Lung (tissue), 12 donors: ENCODE results near the gene PDGFRA. TPM values are rescaled to one million over a fixed set of nuclear protein-coding genes. Genes with fewer than 3 reads are reported as not detected.

ENCODE experiments used
- ATAC-seq: fragments of 200-7000 bp; cut with Tn5 transposase; one replicate; pipeline ENCODE4 v1.9.1; 2020; ENCODE audit warnings: moderate number of reproducible peaks; ENCODE audit not compliant: insufficient read depth, low FRiP score
- DNase-seq, 3 donors: peaks; one replicate each; pipeline ENCODE4 v3.0.0-alpha.2; 2013 to 2017
- H3K27ac ChIP-seq, 2 donors: one replicate each; pipeline ENCODE4 v1.5.1; 2013; ENCODE audit warnings: mild to moderate bottlenecking in 2 of 2, moderate library complexity in 2 of 2, control low read depth in 1 of 2, inconsistent platforms in 1 of 2, low read depth in 1 of 2, low read length in 1 of 2
- H3K27me3 ChIP-seq, 3 donors: one replicate each; pipeline ENCODE4 v1.5.1; 2013; ENCODE audit warnings: low read length in 2 of 3; ENCODE audit not compliant: control insufficient read depth in 3 of 3, insufficient read depth in 3 of 3
- H3K36me3 ChIP-seq, 4 donors: one replicate each; pipeline ENCODE4 v1.5.1; 2013; ENCODE audit warnings: low read length in 4 of 4, mild to moderate bottlenecking in 1 of 4, moderate library complexity in 1 of 4; ENCODE audit not compliant: control insufficient read depth in 4 of 4, insufficient read depth in 4 of 4
- H3K4me1 ChIP-seq, 5 donors: one replicate each; pipeline ENCODE4 v1.5.1; 2013; ENCODE audit warnings: low read length in 5 of 5, mild to moderate bottlenecking in 2 of 5, moderate library complexity in 1 of 5; ENCODE audit not compliant: control insufficient read depth in 5 of 5, insufficient read depth in 5 of 5
- H3K4me3 ChIP-seq: one replicate; pipeline ENCODE4 v1.5.1; 2013; ENCODE audit warnings: mild to moderate bottlenecking, control low read depth, moderate library complexity
- H3K9ac ChIP-seq, 2 donors: one replicate each; pipeline ENCODE4 v1.5.1; 2013; ENCODE audit warnings: low read length in 2 of 2, control low read depth in 1 of 2; ENCODE audit not compliant: insufficient read depth in 1 of 2
- H3K9me3 ChIP-seq, 4 donors: one replicate each; pipeline ENCODE4 v1.5.1; 2013; ENCODE audit warnings: low read length in 3 of 4, mild to moderate bottlenecking in 1 of 4, moderate library complexity in 1 of 4; ENCODE audit not compliant: control insufficient read depth in 4 of 4, insufficient read depth in 3 of 4
- CTCF ChIP-seq: IDR thresholded peaks from 2 replicates; pipeline ENCODE4 v1.5.1; 2012; ENCODE audit warnings: mild to moderate bottlenecking; ENCODE audit errors: control extremely low read depth, extremely low read depth
- WGBS, 2 donors: extraction: QIAGEN DNeasy Blood & Tissue Kit; methylation state at CpG; one replicate each; pipeline ENCODE4 v1.1.7; 2013; 5-methylcytosine and 5-hydroxymethylcytosine counted together
- polyA plus RNA-seq, 2 donors: library from polyadenylated mRNA; stranded (reverse); fragments of 200-250 nt; gene quantifications; one replicate each; pipeline ENCODE4 v1.2.1, GENCODE V29; 2013
- total RNA-seq, 2 donors: library from RNA; depleted of rRNA in 1 of 2; stranded (reverse); fragments of >200 nt in 1 of 2; gene quantifications; one replicate each; pipeline ENCODE4 v1.2.1, GENCODE V29; 2014 to 2021
- donor health status: control.
- donor health status: control.
- donor health status: Bipolar disorder and iron deficiency.
- donor health status: healthy.
- donor health status: DM: yes; HTN: yes; CAD: no.

PDGFRA gene
- total and polyA plus RNA-seq, 4 donors, result 8.1 to 151 (median 65.6) TPM

DNA sequence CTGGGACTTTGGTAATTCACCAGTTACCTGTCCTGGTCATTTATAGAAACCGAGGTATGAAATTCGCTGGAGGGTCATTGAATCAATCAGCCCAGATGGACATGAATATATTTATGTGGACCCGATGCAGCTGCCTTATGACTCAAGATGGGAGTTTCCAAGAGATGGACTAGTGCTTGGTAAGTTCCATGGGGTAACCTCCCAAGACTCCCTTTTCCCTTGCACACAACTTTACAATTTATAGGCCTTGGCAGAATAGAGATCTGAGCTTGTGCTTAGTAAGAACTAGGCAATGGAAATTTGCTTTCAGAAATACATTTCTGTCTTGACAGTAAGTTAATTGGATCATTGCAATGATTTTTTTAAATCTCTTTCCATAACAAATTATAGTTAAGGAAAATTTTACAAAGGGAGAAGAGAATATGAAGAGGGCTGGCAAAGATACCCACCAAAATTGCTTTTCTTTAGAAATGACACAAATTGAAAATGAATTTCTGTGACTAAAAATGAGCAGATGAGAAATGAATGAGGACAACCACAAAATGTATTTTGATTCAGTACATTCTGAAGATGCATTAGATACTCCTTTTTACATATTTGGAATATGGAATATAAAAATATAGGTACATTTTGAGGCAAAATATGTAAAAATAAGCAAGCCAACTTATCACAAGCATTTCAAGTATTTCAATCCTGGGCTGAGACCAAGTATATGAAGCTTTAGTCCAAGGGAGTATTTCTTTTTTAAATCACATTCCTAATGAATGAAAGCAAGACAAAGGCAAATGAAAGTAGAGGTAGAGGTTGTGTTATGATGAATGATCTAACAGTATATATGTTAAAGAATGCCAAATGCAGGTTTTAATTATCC lies 45.9 kb downstream of the PDGFRA start:
- H3K9me3 ChIP-seq, result no peaks in the 10 kb centered on the region
- H3K4me1 ChIP-seq, result peaks cover 0 to 4% (median 0%) of the 10 kb centered on the region in 5 donors
- no peak overlapping the region for H3K4me3 ChIP-seq
- ATAC-seq (no peak), DNase-seq (no peak)
- H3K36me3 ChIP-seq, result peaks cover 0 to 76% (median 30%) of the 10 kb centered on the region in 4 donors
- no peaks in the 10 kb centered on the region for H3K27me3 ChIP-seq
- no peak overlapping the region for H3K27ac ChIP-seq
- no peak overlapping the region for H3K9ac ChIP-seq
- TF ChIP-seq CTCF, result no peak
- 96 to 99% methylated on average over 3 of the region's 3 CpGs for WGBS, 2 donors

DNA sequence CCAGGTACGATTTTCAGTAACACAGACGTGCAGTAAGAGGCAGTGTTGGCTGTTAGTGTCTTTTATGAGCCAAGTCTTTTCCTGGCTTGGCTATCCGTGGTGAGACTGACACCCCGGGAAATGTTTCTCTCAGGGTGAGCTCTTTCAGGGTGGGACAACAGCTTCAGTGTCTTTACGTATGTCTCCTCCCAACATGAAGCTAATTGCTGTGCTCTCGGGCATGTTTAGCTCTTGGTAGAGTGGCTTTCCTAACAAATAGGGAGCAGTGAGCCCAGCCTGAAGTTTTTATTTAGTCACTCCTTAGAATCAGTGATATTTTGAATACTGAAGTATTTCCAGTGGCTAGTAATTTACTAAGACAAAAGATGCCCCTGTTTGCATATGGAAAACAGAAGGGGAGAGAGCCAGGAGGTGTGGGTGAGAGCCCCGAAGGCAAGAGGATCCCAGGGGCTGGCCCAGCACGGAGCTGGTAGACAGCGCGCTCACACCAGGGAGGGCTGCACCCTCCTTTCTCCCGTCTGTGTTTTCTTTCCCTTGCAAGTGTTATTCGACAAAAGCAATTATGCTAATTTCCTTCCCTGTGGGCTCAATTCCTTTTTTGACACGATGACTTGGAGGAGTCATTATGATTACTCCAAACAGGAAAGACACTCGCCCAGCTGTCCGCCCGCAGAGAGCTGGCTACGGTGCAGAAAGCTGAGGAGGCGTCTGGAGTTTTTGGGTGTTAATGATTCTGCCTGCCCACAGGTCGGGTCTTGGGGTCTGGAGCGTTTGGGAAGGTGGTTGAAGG lies 47.7 kb downstream of the PDGFRA start:
- ATAC-seq (no peak), DNase-seq (no peak)
- 31 to 54% methylated on average over 20 of the region's 20 CpGs for WGBS, 2 donors
- Histone ChIP-seq H3K9me3 (no peaks in the 10 kb centered on the region), H3K4me1 (peaks cover 0 to 8% (median 0%) of the 10 kb centered on the region in 5 donors), H3K4me3 (no peak overlapping the region), H3K36me3 (peaks cover 0 to 74% (median 31%) of the 10 kb centered on the region in 4 donors), H3K27ac (peak overlapping the region in 1 of 2 donors; percentile 15), H3K9ac (no peak overlapping the region), H3K27me3 (no peaks in the 10 kb centered on the region)
- no peak for TF ChIP-seq CTCF

DNA sequence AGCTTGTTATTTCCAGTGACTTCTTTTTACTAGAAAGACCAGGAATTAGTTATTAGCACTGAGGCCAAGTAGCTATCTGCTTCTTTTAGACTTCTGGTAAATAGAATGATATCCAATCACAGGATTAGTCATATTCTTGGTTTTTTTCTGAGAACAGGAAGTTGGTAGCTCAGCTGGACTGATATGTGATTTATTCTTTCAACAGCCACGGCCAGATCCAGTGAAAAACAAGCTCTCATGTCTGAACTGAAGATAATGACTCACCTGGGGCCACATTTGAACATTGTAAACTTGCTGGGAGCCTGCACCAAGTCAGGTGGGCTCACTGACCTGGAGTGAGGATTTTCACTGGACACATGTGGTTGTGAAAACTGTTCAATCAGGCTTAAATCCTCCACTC lies 48.6 kb downstream of the PDGFRA start:
- Histone ChIP-seq H3K27me3 (no peaks in the 10 kb centered on the region), H3K36me3 (peaks cover 0 to 72% (median 35%) of the 10 kb centered on the region in 4 donors), H3K4me1 (peaks cover 0 to 8% (median 0%) of the 10 kb centered on the region in 5 donors), H3K9me3 (peaks cover 0 to under 1% (median 0%) of the 10 kb centered on the region in 4 donors), H3K4me3 (no peak overlapping the region), H3K9ac (no peak overlapping the region), H3K27ac (peak overlapping the region in 1 of 2 donors; percentile 58)
- ATAC-seq (peak; percentile 55), DNase-seq (no peak)
- 0 to 4% methylated on average over 1 of the region's 1 CpG for WGBS, 2 donors
- no peak for TF ChIP-seq CTCF
